GM12878 (cell line): ENCODE measurements around the gene TCEA2. TPM values are rescaled to one million over a fixed set of nuclear protein-coding genes. Genes with fewer than 3 reads are reported as not detected.

Experiments used
- ATAC-seq: fragments of 200-7000 bp; cut with Tn5 transposase; 3 replicates; pipeline ENCODE4 v1.9.1; 2020; ENCODE audit warnings: mild to moderate bottlenecking, moderate library complexity
- BruUV-seq: library from RNA; stranded (reverse); fragments of 400-500 nt; replicated peaks from 2 replicates; lab custom pipeline; 2021; lab: Mats Ljungman, UMichigan
- CTCF ChIA-PET: fragments of 300-600 bp; sonication (Branson Sonifier 250); formaldehyde crosslinking; extraction: SDS; loops from one replicate; lab custom pipeline; 2021; ENCODE audit warnings: inconsistent platforms; lab: Yijun Ruan, JAX
- POLR2A ChIA-PET: fragments of 350-600 bp; formaldehyde crosslinking; extraction: SDS; loops from one replicate; lab custom pipeline; 2021; ENCODE audit warnings: inconsistent platforms; lab: Charles Lee
- RAD21 ChIA-PET: fragments of 300-600 bp; sonication (Branson Sonifier 250); formaldehyde crosslinking; loops from one replicate; lab custom pipeline; 2023; ENCODE audit warnings: antibody characterized with exemption; ENCODE audit not compliant: unreplicated experiment; lab: Charles Lee
- SMC1A ChIA-PET: fragments of 300-600 bp; sonication (Branson Sonifier 250); formaldehyde crosslinking; loops from one replicate; lab custom pipeline; 2023; ENCODE audit not compliant: unreplicated experiment, uncharacterized antibody; lab: Charles Lee
- DNase-seq: peaks from one replicate; pipeline ENCODE4 v3.0.0-alpha.2; 2011; ENCODE audit warnings: low read depth, low spot score
- FAIRE-seq: peaks from 3 replicates; lab custom pipeline; 2011; peaks lifted over from hg19 to GRCh38; lab: Jason Lieb, UNC
- H2AFZ ChIP-seq: 2 replicates; pipeline ENCODE4 v1.6.0; 2011; ENCODE audit warnings: low read depth, low read length, control low read depth; ENCODE audit not compliant: control insufficient read depth
- H3K27ac ChIP-seq: 2 replicates; pipeline ENCODE4 v1.5.1; 2011; ENCODE audit warnings: control low read depth; ENCODE audit not compliant: control insufficient read depth, insufficient read depth
- H3K27me3 ChIP-seq, 2 experiments: replicated peaks in 1 of 2; 2 replicates each; pipeline versions ENCODE4 v1.6.0 to v1.6.1; 2011; ENCODE audit warnings: low read length in 1 of 2; ENCODE audit not compliant: control insufficient read depth in 2 of 2, insufficient read depth in 2 of 2
- H3K36me3 ChIP-seq, 2 experiments: 2 replicates each; pipeline ENCODE4 v1.5.1; 2011; ENCODE audit warnings: low read length in 1 of 2; ENCODE audit not compliant: control insufficient read depth in 2 of 2, insufficient read depth in 2 of 2
- H3K4me1 ChIP-seq: 2 replicates; pipeline ENCODE4 v1.6.1; 2011; ENCODE audit warnings: mild to moderate bottlenecking, low read length, moderate library complexity, mixed read lengths; ENCODE audit not compliant: control insufficient read depth, insufficient read depth
- H3K4me2 ChIP-seq: 2 replicates; pipeline ENCODE4 v1.6.0; 2011; ENCODE audit warnings: control low read depth; ENCODE audit not compliant: control insufficient read depth, insufficient read depth
- H3K4me3 ChIP-seq: fragments of 200-600 bp; sonication (generic); 2 replicates; pipeline ENCODE4 v1.5.1; 2016
- H3K79me2 ChIP-seq: 2 replicates; pipeline ENCODE4 v1.6.0; 2011; ENCODE audit warnings: low read length; ENCODE audit not compliant: control insufficient read depth, insufficient read depth
- H3K9ac ChIP-seq: 2 replicates; pipeline ENCODE4 v1.8.0; 2011; ENCODE audit warnings: low read length, control low read depth, mixed read lengths; ENCODE audit not compliant: control insufficient read depth, insufficient read depth
- H3K9me3 ChIP-seq: replicated peaks from 3 replicates; pipeline ENCODE4 v1.5.1; 2011; ENCODE audit warnings: mild to moderate bottlenecking, low read length; ENCODE audit not compliant: control insufficient read depth, insufficient read depth
- H4K20me1 ChIP-seq: 2 replicates; pipeline ENCODE4 v1.6.0; 2011; ENCODE audit not compliant: control insufficient read depth, insufficient read depth
- BRCA1 ChIP-seq: IDR thresholded peaks from 2 replicates; pipeline ENCODE4 v1.6.1; 2011; ENCODE audit warnings: low read depth, low read length, improper control_type of control experiment
- E2F4 ChIP-seq: IDR thresholded peaks from 2 replicates; pipeline ENCODE4 v1.6.1; 2012; ENCODE audit warnings: low read depth, low read length, improper control_type of control experiment
- EGR1 ChIP-seq, 2 experiments: IDR thresholded peaks; 1 replicate in 1 of 2; 2 replicates in 1 of 2; pipeline ENCODE4 v1.6.1; 2011 to 2012; ENCODE audit warnings: low read depth in 2 of 2, low read length in 2 of 2, borderline replicate concordance in 1 of 2, mild to moderate bottlenecking in 1 of 2, moderate library complexity in 1 of 2
- NRF1 ChIP-seq: conservative IDR thresholded peaks from 2 replicates; pipeline ENCODE4 v1.6.1; 2011; ENCODE audit warnings: mild to moderate bottlenecking, low read depth, low read length, improper control_type of control experiment
- PAX5 ChIP-seq: IDR thresholded peaks from 2 replicates; pipeline ENCODE4 v1.6.1; 2011; ENCODE audit warnings: low read depth, low read length, borderline replicate concordance
- RAD51 ChIP-seq: fragments of 450-650 bp; IDR thresholded peaks from 2 replicates; pipeline ENCODE4 v1.6.1; 2016; ENCODE audit warnings: moderate library complexity, mild to moderate bottlenecking, inconsistent platforms
- TBL1XR1 ChIP-seq: IDR thresholded peaks from 2 replicates; pipeline ENCODE4 v1.6.1; 2012; ENCODE audit warnings: low read depth, low read length, improper control_type of control experiment
- USF2 ChIP-seq: IDR thresholded peaks from 2 replicates; pipeline ENCODE4 v1.6.1; 2011; ENCODE audit warnings: low read depth, low read length, improper control_type of control experiment, borderline replicate concordance
- ZZZ3 ChIP-seq: IDR thresholded peaks from 2 replicates; pipeline ENCODE4 v1.6.1; 2011; ENCODE audit warnings: low read depth; ENCODE audit not compliant: control insufficient read depth, insufficient read length
- WGBS: methylation state at CpG from one replicate; pipeline ENCODE4 v1.1.6; 2016; ENCODE audit warnings: low lambda C conversion rate; ENCODE audit not compliant: insufficient replicate concordance, insufficient coverage; ENCODE audit errors: missing lambda C conversion rate; 5-methylcytosine and 5-hydroxymethylcytosine counted together
- in situ Hi-C: fragments of 300-500 bp; cut with MboI; formaldehyde crosslinking; loops from 9 replicates; pipeline ENCODE4 v1.14.3; 2018; ENCODE audit warnings: mixed read lengths
- intact Hi-C: fragments of 100-400 bp; cut with micrococcal nuclease; formaldehyde crosslinking; loops from one replicate; pipeline ENCODE4 v1.14.2; 2022; ENCODE audit not compliant: unreplicated experiment
- polyA plus RNA-seq, 11 experiments: library from polyadenylated mRNA; depleted of rRNA in 4 of 11; unstranded in 6 of 11; stranded (reverse) in 5 of 11; fragments of >200 nt; fragmentation: Nextera tagmentation in 4 of 11; fragmentation: Illumina TruSeq in 1 of 11; extraction: Ambion mirVana in 4 of 11; extraction: Trizol in 1 of 11; gene quantifications; 1 replicate in 1 of 11; 2 replicates in 10 of 11; pipeline versions ENCODE4 v1.2.1 to v1.2.3, GENCODE V29; 2011 to 2016; ENCODE audit warnings: inconsistent platforms in 2 of 11, missing spikeins in 2 of 11, low read depth in 1 of 11
- total RNA-seq, 4 experiments: library from RNA; depleted of rRNA in 3 of 4; stranded (reverse); fragments of >200 nt in 3 of 4; fragmentation: Illumina TruSeq in 1 of 4; extraction: Trizol in 1 of 4; gene quantifications; 2 replicates each; pipeline versions ENCODE4 v1.2.1 to v1.2.3, GENCODE V29; 2013 to 2021
- TF ChIP-seq, protein P1 (sequence below): fragments of 450-650 bp; IDR thresholded peaks from 2 replicates; pipeline ENCODE4 v1.6.1; 2016; ENCODE audit warnings: mild to moderate bottlenecking

The TCEA2 gene
- total and polyA plus RNA-seq, 10 of the 15 experiments (the other 5 are each of a cell fraction or from before 2014, with no cell fraction given): 3.4 to 42.5 (median 13.3) TPM

DNA sequence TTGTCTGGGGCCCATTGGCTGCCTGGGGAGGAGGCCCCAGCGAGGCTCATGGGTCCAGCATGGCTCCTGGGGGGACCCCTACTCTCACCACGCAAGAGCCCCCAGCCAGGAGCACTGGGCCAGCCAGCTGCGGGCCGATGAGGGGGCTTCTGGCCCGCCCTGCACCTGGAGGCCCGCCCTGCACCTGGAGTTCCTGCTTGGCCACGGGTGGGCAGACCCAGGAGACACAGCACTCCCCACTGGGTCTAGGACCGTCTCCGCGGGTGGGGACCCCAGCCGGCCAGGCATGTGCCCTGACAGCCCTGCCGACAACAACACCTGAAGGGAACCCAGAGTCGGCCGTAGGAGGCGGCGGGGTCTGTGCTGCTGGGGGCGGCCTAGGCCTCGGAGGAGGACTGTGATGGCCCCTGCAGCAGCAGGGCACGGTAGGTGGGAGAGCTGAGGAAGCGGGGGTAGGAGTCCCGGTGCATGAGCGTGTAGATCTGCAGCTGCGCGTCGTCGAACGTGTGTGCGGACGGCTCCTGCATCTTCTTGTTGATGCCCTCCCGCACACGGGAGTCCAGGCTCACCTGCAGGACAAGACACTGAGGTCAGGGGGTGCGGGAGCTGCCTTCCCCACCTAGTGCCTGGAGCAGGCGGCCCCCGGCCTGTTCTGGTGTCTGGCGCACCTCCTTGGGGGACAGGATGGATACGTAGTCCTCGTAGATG, 10.6 kb downstream of the TCEA2 start:
- intact Hi-C loops (no loop called here), in situ Hi-C loops (no loop called here)
- Histone ChIP-seq H4K20me1 (no peaks in the 10 kb centered on the region), H3K4me1 (peaks cover 15% of the 10 kb centered on the region; the same call in 1 of the 2 replicates), H3K4me2 (no peak overlapping the region), H3K27ac (no peak overlapping the region), H3K27me3 (no peaks in the 10 kb centered on the region), H2AFZ (no peak overlapping the region), H3K36me3 (peaks cover 3 to 22% of the 10 kb centered on the region in 2 experiments), H3K4me3 (no peak overlapping the region), H3K9me3 (no peaks in the 10 kb centered on the region), H3K9ac (no peak overlapping the region)
- 92% methylated on average over 36 of the region's 37 CpGs for WGBS
- CTCF ChIA-PET: interaction anchor here (2.8 kb wide), 1 partner anchor 47 kb away, joined by 7 read pairs; no protein-coding TSS in a partner anchor
- no peak for ATAC-seq
- DNase-seq: no peak
- POLR2A ChIA-PET: interaction anchor here (2.4 kb wide), 1 partner anchor 11 kb away, joined by 6 read pairs; the partner anchor contains the start of gene TCEA2
- no peak for FAIRE-seq
- BruUV-seq: no TSS peak
- RAD21 ChIA-PET: no interaction called here
- SMC1A ChIA-PET: no interaction called here
- TF ChIP-seq TBL1XR1 (no peak), BRCA1 (no peak), NRF1 (no peak), PAX5 (no peak), E2F4 (no peak), EGR1 (IDR thresholded peaks at IDR 0.05; ENCODE audit: borderline replicate concordance in 1 of 2, low read depth in 2 of 2, low read length in 2 of 2) (no peak), USF2 (no peak), ZZZ3 (no peak), RAD51 (no peak)
- TF ChIP-seq, protein P1, sequence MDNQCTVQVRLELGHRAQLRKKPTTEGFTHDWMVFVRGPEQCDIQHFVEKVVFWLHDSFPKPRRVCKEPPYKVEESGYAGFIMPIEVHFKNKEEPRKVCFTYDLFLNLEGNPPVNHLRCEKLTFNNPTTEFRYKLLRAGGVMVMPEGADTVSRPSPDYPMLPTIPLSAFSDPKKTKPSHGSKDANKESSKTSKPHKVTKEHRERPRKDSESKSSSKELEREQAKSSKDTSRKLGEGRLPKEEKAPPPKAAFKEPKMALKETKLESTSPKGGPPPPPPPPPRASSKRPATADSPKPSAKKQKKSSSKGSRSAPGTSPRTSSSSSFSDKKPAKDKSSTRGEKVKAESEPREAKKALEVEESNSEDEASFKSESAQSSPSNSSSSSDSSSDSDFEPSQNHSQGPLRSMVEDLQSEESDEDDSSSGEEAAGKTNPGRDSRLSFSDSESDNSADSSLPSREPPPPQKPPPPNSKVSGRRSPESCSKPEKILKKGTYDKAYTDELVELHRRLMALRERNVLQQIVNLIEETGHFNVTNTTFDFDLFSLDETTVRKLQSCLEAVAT: no peak
- TF ChIP-seq, all 136 proteins: peak for 0
- H3K79me2 ChIP-seq: peaks cover 26% of the 10 kb centered on the region
